Measurements from ENCODE around the gene RNF25. TPM values are rescaled to one million over a fixed set of nuclear protein-coding genes. Genes with fewer than 3 reads are reported as not detected.

The RNF25 gene
- total RNA-seq, 2 experiments from 2014 or later = 18.0 to 18.6 TPM

GRCh38 chr2:218626369-218626768 is 45.4 kb downstream of the RNF25 start:
- H3K27ac ChIP-seq (ENCODE audit: low read depth in 1 of 2, low read length in 2 of 2) = no peak overlapping the region
- no peak overlapping the region for H3K27ac Mint-ChIP-seq
- DNase-seq (no peak), ATAC-seq (ENCODE audit: poor library complexity) (no peak)
- H3K4me1 ChIP-seq (ENCODE audit: insufficient read depth, low read length) = no peaks in the 10 kb centered on the region
- H3K9me3 ChIP-seq (ENCODE audit: control insufficient read depth in 1 of 2, insufficient read depth in 1 of 2, low read length in 2 of 2) = no peaks in the 10 kb centered on the region
- H3K4me3 ChIP-seq (ENCODE audit: low read length) = no peak overlapping the region
- intact Hi-C loops (cut with DNase I, micrococcal nuclease) = no loop called here
- POLR2A ChIA-PET = no interaction called here
- CTCF ChIA-PET = no interaction called here
- no peaks in the 10 kb centered on the region for H3K36me3 ChIP-seq (ENCODE audit: insufficient read depth, low read length)
- H3K4me1 Mint-ChIP-seq (ENCODE audit: low read depth) = peaks cover 5% of the 10 kb centered on the region
- no peaks in the 10 kb centered on the region for H3K9me3 Mint-ChIP-seq
- H3K4me3 Mint-ChIP-seq = no peak overlapping the region
- H3K27me3 ChIP-seq (ENCODE audit: control insufficient read depth in 1 of 2, insufficient read depth in 2 of 2, low read length in 2 of 2) = no peaks in the 10 kb centered on the region
- no peak for TF ChIP-seq CTCF (IDR thresholded peaks at IDR 0.05)
- no peaks in the 10 kb centered on the region for H3K27me3 Mint-ChIP-seq
- no peaks in the 10 kb centered on the region for H3K36me3 Mint-ChIP-seq (ENCODE audit: low read depth)

- peaks cover 5% of the 10 kb centered on the region for H3K4me1 Mint-ChIP-seq (ENCODE audit: low read depth)
- no peak for TF ChIP-seq CTCF (IDR thresholded peaks at IDR 0.05)
- DNase-seq = no peak
- Histone ChIP-seq H3K9me3 (ENCODE audit: control insufficient read depth in 1 of 2, insufficient read depth in 1 of 2, low read length in 2 of 2) (no peaks in the 10 kb centered on the region), H3K27me3 (ENCODE audit: control insufficient read depth in 1 of 2, insufficient read depth in 2 of 2, low read length in 2 of 2) (no peaks in the 10 kb centered on the region), H3K36me3 (ENCODE audit: insufficient read depth, low read length) (no peaks in the 10 kb centered on the region), H3K27ac (ENCODE audit: low read depth in 1 of 2, low read length in 2 of 2) (no peak overlapping the region), H3K4me1 (ENCODE audit: insufficient read depth, low read length) (no peaks in the 10 kb centered on the region), H3K4me3 (ENCODE audit: low read length) (no peak overlapping the region)
- no peak overlapping the region for H3K4me3 Mint-ChIP-seq
- H3K9me3 Mint-ChIP-seq = no peaks in the 10 kb centered on the region
- ChIA-PET POLR2A (no interaction called here), CTCF (no interaction called here)
- intact Hi-C loops (cut with DNase I, micrococcal nuclease) = no loop called here
- H3K27ac Mint-ChIP-seq = no peak overlapping the region
- ATAC-seq (ENCODE audit: poor library complexity) = no peak
- no peaks in the 10 kb centered on the region for H3K36me3 Mint-ChIP-seq (ENCODE audit: low read depth)
- H3K27me3 Mint-ChIP-seq = no peaks in the 10 kb centered on the region
Measured at GRCh38 chr2:218623366-218623705, 48.5 kb downstream of the RNF25 start.

GRCh38 chr2:218622606-218623365 is 49.0 kb downstream of the RNF25 start:
- no peak for TF ChIP-seq CTCF (IDR thresholded peaks at IDR 0.05)
- ATAC-seq (ENCODE audit: poor library complexity) = no peak
- intact Hi-C loops (cut with DNase I, micrococcal nuclease) = no loop called here
- no peaks in the 10 kb centered on the region for H3K27me3 ChIP-seq (ENCODE audit: control insufficient read depth in 1 of 2, insufficient read depth in 2 of 2, low read length in 2 of 2)
- Mint-ChIP-seq H3K4me1 (ENCODE audit: low read depth) (peaks cover 5% of the 10 kb centered on the region), H3K27me3 (no peaks in the 10 kb centered on the region), H3K27ac (no peak overlapping the region), H3K9me3 (no peaks in the 10 kb centered on the region), H3K4me3 (no peak overlapping the region), H3K36me3 (ENCODE audit: low read depth) (no peaks in the 10 kb centered on the region)
- H3K27ac ChIP-seq (ENCODE audit: low read depth in 1 of 2, low read length in 2 of 2) = no peak overlapping the region
- no peak for DNase-seq
- no peaks in the 10 kb centered on the region for H3K36me3 ChIP-seq (ENCODE audit: insufficient read depth, low read length)
- POLR2A ChIA-PET = no interaction called here
- no peaks in the 10 kb centered on the region for H3K9me3 ChIP-seq (ENCODE audit: control insufficient read depth in 1 of 2, insufficient read depth in 1 of 2, low read length in 2 of 2)
- H3K4me1 ChIP-seq (ENCODE audit: insufficient read depth, low read length) = no peaks in the 10 kb centered on the region
- H3K4me3 ChIP-seq (ENCODE audit: low read length) = no peak overlapping the region
- CTCF ChIA-PET = no interaction called here

Measured in CD4-positive, alpha-beta T cell (primary cell).